ENCODE measurements around the gene KCNH1. TPM values are rescaled to one million over a fixed set of nuclear protein-coding genes. Genes with fewer than 3 reads are reported as not detected.

The KCNH1 gene
- total and polyA plus RNA-seq, 9 donors = 0.11 to 0.46 TPM; not detected in 7

DNA sequence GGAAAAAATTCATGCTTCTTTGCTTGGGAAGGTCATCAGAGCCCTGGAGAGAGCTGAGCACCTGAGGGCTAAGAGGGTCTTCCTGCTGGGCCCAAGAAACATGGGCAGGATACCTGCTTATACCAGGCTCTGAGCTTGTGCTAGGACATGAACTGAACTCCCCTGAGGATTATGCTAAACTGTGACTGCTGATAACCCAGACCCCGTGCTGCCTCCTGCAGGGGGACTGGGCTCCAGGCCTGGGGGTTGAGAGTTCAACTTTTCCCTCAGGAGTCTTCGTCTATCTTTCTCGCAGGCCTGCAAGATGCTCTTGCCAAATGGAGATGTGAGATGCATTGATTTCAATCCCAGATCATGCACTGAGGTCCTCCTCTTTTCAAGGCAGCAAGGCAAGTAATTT, 436.8 kb downstream of the KCNH1 start:
- Histone ChIP-seq H3K36me3 (no peaks in the 10 kb centered on the region), H3K27ac (no peak overlapping the region), H3K9me3 (no peaks in the 10 kb centered on the region), H3K4me3 (no peak overlapping the region), H3K27me3 (no peaks in the 10 kb centered on the region), H3K4me1 (ENCODE audit: insufficient read depth) (no peaks in the 10 kb centered on the region)
- 66 to 76% (median 74%) methylated on average over 3 of the region's 3 CpGs for WGBS, 3 donors
- TF ChIP-seq, protein P1, sequence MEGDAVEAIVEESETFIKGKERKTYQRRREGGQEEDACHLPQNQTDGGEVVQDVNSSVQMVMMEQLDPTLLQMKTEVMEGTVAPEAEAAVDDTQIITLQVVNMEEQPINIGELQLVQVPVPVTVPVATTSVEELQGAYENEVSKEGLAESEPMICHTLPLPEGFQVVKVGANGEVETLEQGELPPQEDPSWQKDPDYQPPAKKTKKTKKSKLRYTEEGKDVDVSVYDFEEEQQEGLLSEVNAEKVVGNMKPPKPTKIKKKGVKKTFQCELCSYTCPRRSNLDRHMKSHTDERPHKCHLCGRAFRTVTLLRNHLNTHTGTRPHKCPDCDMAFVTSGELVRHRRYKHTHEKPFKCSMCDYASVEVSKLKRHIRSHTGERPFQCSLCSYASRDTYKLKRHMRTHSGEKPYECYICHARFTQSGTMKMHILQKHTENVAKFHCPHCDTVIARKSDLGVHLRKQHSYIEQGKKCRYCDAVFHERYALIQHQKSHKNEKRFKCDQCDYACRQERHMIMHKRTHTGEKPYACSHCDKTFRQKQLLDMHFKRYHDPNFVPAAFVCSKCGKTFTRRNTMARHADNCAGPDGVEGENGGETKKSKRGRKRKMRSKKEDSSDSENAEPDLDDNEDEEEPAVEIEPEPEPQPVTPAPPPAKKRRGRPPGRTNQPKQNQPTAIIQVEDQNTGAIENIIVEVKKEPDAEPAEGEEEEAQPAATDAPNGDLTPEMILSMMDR (IDR thresholded peaks at IDR 0.05) = no peak
- no peak for TF ChIP-seq POLR2A (IDR thresholded peaks at IDR 0.05)
- no peak for TF ChIP-seq EP300 (IDR thresholded peaks at IDR 0.05)
- intact Hi-C loops (cut with DNase I) = no loop called here
- DNase-seq = no peak

DNA sequence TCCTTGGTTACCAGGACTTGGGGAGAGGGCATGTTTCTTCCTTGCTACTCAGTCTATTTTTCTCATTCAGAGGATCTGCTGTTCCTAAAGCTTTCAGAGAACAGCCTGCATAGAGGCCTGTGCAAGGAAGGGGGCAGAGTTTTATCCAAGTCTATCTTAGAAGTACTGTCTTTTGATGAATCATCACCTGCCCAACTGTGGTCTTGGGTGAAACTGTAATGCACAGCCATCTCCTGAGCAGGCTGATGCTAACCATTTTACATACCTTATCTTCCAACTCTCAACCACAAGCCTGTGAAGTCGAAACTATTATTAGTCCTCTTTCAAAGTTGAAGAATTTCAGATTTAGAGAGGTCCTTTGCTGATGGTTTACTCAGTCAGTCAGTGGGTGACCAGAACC, 437.2 kb downstream of the KCNH1 start:
- no peaks in the 10 kb centered on the region for H3K27me3 ChIP-seq
- H3K9me3 ChIP-seq = no peaks in the 10 kb centered on the region
- H3K4me1 ChIP-seq (ENCODE audit: insufficient read depth) = no peaks in the 10 kb centered on the region
- H3K27ac ChIP-seq = no peak overlapping the region
- intact Hi-C loops (cut with DNase I) = no loop called here
- H3K36me3 ChIP-seq = no peaks in the 10 kb centered on the region
- no peak for DNase-seq
- TF ChIP-seq POLR2A (IDR thresholded peaks at IDR 0.05) (no peak), EP300 (IDR thresholded peaks at IDR 0.05) (no peak)
- TF ChIP-seq, protein P1 (IDR thresholded peaks at IDR 0.05) = no peak
- no peak overlapping the region for H3K4me3 ChIP-seq
- 76 to 95% (median 76%) methylated on average over 1 of the region's 1 CpG for WGBS, 3 donors

DNA sequence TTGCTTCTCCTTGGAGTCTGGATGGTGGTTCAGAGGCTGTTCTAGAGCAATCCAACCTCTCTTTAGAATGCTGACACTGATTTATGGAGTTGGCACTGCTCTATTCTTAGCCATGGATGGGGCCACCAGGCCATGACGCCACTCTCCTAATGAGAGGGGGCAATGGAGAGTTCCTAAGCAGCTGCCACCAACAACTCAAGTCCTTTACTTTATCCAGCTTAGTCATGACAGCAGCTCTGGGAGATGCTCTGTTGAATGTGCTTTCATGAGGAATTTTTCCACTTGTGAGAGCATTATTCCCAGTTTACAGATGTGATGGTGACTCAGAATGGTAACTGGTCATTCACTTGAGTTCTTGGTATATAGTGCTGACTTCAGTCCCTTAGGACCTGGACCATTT, 438.9 kb downstream of the KCNH1 start:
- intact Hi-C loops (cut with DNase I) = no loop called here
- H3K4me1 ChIP-seq (ENCODE audit: insufficient read depth) = no peaks in the 10 kb centered on the region
- no peaks in the 10 kb centered on the region for H3K9me3 ChIP-seq
- TF ChIP-seq EP300 (IDR thresholded peaks at IDR 0.05) (no peak), POLR2A (IDR thresholded peaks at IDR 0.05) (no peak)
- TF ChIP-seq, protein P1 (IDR thresholded peaks at IDR 0.05) = no peak
- H3K4me3 ChIP-seq = no peak overlapping the region
- H3K27me3 ChIP-seq = no peaks in the 10 kb centered on the region
- H3K27ac ChIP-seq = no peak overlapping the region
- DNase-seq = no peak
- no peaks in the 10 kb centered on the region for H3K36me3 ChIP-seq
- 63 to 75% (median 70%) methylated on average over 1 of the region's 1 CpG for WGBS, 3 donors

DNA sequence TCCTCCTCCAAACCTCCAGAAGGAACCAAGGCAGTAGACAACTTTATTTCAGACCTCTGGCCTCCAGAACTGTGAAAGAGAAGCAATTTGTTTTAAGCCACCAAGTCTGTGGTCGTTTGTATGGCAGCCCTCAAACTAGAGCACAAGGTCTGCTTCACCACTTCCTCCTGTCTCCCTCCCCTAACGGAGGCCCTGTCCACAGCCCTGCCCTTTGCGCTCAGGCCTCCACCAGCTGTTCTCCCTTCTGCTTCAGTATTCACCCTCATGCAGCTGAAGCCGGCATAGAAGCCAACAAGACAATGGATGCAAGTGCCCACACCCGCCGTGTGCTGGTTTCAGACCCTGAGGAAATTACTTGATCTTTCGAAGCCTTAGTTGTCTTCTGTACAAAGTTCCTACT, 441.2 kb downstream of the KCNH1 start:
- Histone ChIP-seq H3K27me3 (no peaks in the 10 kb centered on the region), H3K27ac (no peak overlapping the region), H3K4me1 (ENCODE audit: insufficient read depth) (no peaks in the 10 kb centered on the region), H3K4me3 (no peak overlapping the region), H3K9me3 (no peaks in the 10 kb centered on the region), H3K36me3 (no peaks in the 10 kb centered on the region)
- intact Hi-C loops (cut with DNase I) = no loop called here
- DNase-seq = no peak
- WGBS, 3 donors = 70 to 78% (median 77%) methylated on average over 7 of the region's 7 CpGs
- TF ChIP-seq, protein P1 (IDR thresholded peaks at IDR 0.05) = no peak
- TF ChIP-seq EP300 (IDR thresholded peaks at IDR 0.05) = no peak
- TF ChIP-seq POLR2A (IDR thresholded peaks at IDR 0.05) = no peak
